HEK293 (cell line): ENCODE results near the gene NKD1.

Experiments
- CTCF ChIP-seq: fragments of 450-650 bp; formaldehyde crosslinking; IDR thresholded peaks from 2 replicates; pipeline ENCODE4 v1.5.1; 2016; ENCODE audit warnings: missing biosample characterization, missing genetic modification characterization
- KLF16 ChIP-seq: fragments of 450-650 bp; formaldehyde crosslinking; IDR thresholded peaks from 2 replicates; pipeline ENCODE4 v1.5.1; 2017; ENCODE audit warnings: missing biosample characterization, missing genetic modification characterization
- KLF8 ChIP-seq: fragments of 450-650 bp; formaldehyde crosslinking; IDR thresholded peaks from 2 replicates; pipeline ENCODE4 v1.5.1; 2016; ENCODE audit warnings: missing biosample characterization, missing genetic modification characterization
- REST ChIP-seq: fragments of 450-650 bp; formaldehyde crosslinking; IDR thresholded peaks from 2 replicates; pipeline ENCODE4 v1.5.1; 2016; ENCODE audit warnings: missing biosample characterization, missing genetic modification characterization
- SALL2 ChIP-seq: fragments of 450-650 bp; formaldehyde crosslinking; IDR thresholded peaks from 2 replicates; pipeline ENCODE4 v1.5.0; 2017; ENCODE audit warnings: missing biosample characterization, mild to moderate bottlenecking, missing genetic modification characterization, borderline replicate concordance
- TCF7L2 ChIP-seq: IDR thresholded peaks from 2 replicates; pipeline ENCODE4 v1.6.1; 2011; ENCODE audit warnings: low read depth, mild to moderate bottlenecking, inconsistent platforms, low read length, moderate library complexity, borderline replicate concordance
- ZBTB7A ChIP-seq: fragments of 450-650 bp; formaldehyde crosslinking; IDR thresholded peaks from 2 replicates; pipeline ENCODE4 v1.5.1; 2016; ENCODE audit warnings: low read depth, missing biosample characterization, missing genetic modification characterization
- ZNF18 ChIP-seq: fragments of 450-650 bp; formaldehyde crosslinking; IDR thresholded peaks from 2 replicates; pipeline ENCODE4 v1.5.1; 2016; ENCODE audit warnings: missing biosample characterization, missing genetic modification characterization
- ZNF239 ChIP-seq: fragments of 450-650 bp; formaldehyde crosslinking; IDR thresholded peaks from 2 replicates; pipeline ENCODE4 v1.5.1; 2016; ENCODE audit warnings: missing biosample characterization, missing genetic modification characterization
- ZNF354C ChIP-seq: fragments of 450-650 bp; formaldehyde crosslinking; IDR thresholded peaks from 2 replicates; pipeline ENCODE4 v1.5.1; 2016; ENCODE audit warnings: missing biosample characterization, missing genetic modification characterization, low read depth, borderline replicate concordance
- ZNF629 ChIP-seq: fragments of 450-650 bp; formaldehyde crosslinking; IDR thresholded peaks from 2 replicates; pipeline ENCODE4 v1.5.1; 2017; ENCODE audit warnings: missing biosample characterization, missing genetic modification characterization
- ZNF670 ChIP-seq: fragments of 450-650 bp; formaldehyde crosslinking; IDR thresholded peaks from 2 replicates; pipeline ENCODE4 v1.5.1; 2016; ENCODE audit warnings: missing biosample characterization, missing genetic modification characterization, low read depth
- ZNF776 ChIP-seq: fragments of 450-650 bp; formaldehyde crosslinking; IDR thresholded peaks from 2 replicates; pipeline ENCODE4 v1.5.0; 2017; ENCODE audit warnings: missing biosample characterization, missing genetic modification characterization, borderline replicate concordance
- ZSCAN4 ChIP-seq: fragments of 450-650 bp; formaldehyde crosslinking; IDR thresholded peaks from 2 replicates; pipeline ENCODE4 v1.5.1; 2017; ENCODE audit warnings: missing biosample characterization, missing genetic modification characterization

- no peak for TF ChIP-seq REST
- TF ChIP-seq KLF16 (tag by site-specific recombination): no peak
- TF ChIP-seq ZBTB7A (tag by site-specific recombination): no peak
- no peak for TF ChIP-seq ZNF354C (tag by site-specific recombination)
- no peak for TF ChIP-seq ZNF776 (tag by site-specific recombination)
- TF ChIP-seq TCF7L2: no peak
- TF ChIP-seq ZNF629 (tag by site-specific recombination): no peak
- TF ChIP-seq ZNF670 (tag by site-specific recombination): no peak
- TF ChIP-seq CTCF (tag by site-specific recombination): no peak
- TF ChIP-seq SALL2 (tag by site-specific recombination): no peak
- TF ChIP-seq ZNF18: no peak
- TF ChIP-seq ZSCAN4 (tag by site-specific recombination): no peak
- no peak for TF ChIP-seq KLF8 (tag by site-specific recombination)
- no peak for TF ChIP-seq ZNF239
Measured at GRCh38 chr16:50555952-50556673, 7.9 kb downstream of the NKD1 start.
